ENCODE data around the gene C22orf23. TPM values are rescaled to one million over a fixed set of nuclear protein-coding genes. Genes with fewer than 3 reads are reported as not detected.

C22orf23 gene
- total and polyA plus RNA-seq, 2 of the 13 experiments (the other 11 are each of a cell fraction or from before 2014, with no cell fraction given), result 0.21 to 0.24 TPM

- TF ChIP-seq ATF5 (CRISPR knock-in tag; IDR thresholded peaks at IDR 0.05; ENCODE audit: low read depth) (no peak), TEAD3 (CRISPR knock-in tag; optimal IDR thresholded peaks at IDR 0.05; ENCODE audit: borderline replicate concordance) (peak; percentile 26), RFX3 (CRISPR knock-in tag; IDR thresholded peaks at IDR 0.05) (peak; percentile 77), LCORL (IDR thresholded peaks at IDR 0.05) (no peak), LCORL (CRISPR knock-in tag; IDR thresholded peaks at IDR 0.05) (peak; percentile 47), ZNF333 (CRISPR knock-in tag; IDR thresholded peaks at IDR 0.05; ENCODE audit: borderline replicate concordance) (peak; percentile 78; the same call in 1 of the 2 replicates), ZFY (CRISPR knock-in tag; IDR thresholded peaks at IDR 0.05) (peak; percentile 58), JUNB (CRISPR knock-in tag; IDR thresholded peaks at IDR 0.05; ENCODE audit: borderline replicate concordance) (no peak), DNMT3B (CRISPR knock-in tag; conservative IDR thresholded peaks at IDR 0.05) (no peak), ZNF280B (CRISPR knock-in tag; IDR thresholded peaks at IDR 0.05; ENCODE audit: borderline replicate concordance) (peak; percentile 8; the same call in 1 of the 2 replicates), ARHGAP35 (CRISPR knock-in tag; IDR thresholded peaks at IDR 0.05; ENCODE audit: borderline replicate concordance) (no peak), ZNF546 (CRISPR knock-in tag; conservative IDR thresholded peaks at IDR 0.05) (no peak), ATF2 (CRISPR knock-in tag; IDR thresholded peaks at IDR 0.05) (peak; percentile 21; the same call in 1 of the 2 replicates), BCLAF1 (IDR thresholded peaks at IDR 0.05) (no peak), YEATS2 (CRISPR knock-in tag; IDR thresholded peaks at IDR 0.05; ENCODE audit: borderline replicate concordance) (peak; percentile 69; the same call in 1 of the 2 replicates), NRL (CRISPR knock-in tag; IDR thresholded peaks at IDR 0.05; ENCODE audit: borderline replicate concordance) (0 out of 2 replicates have a peak, but pooled peaks have one; percentile 49), ETV6 (CRISPR knock-in tag; conservative IDR thresholded peaks at IDR 0.05) (no peak)
Measured at GRCh38 chr22:37953437-37954179, at the start of gene C22orf23, which contains the start of gene POLR2F (continued).

All from HepG2 (cell line).